Epithelial cell of alveolus of lung (primary cell): Measurements from ENCODE around the gene SLC17A2. TPM values are rescaled to one million over a fixed set of nuclear protein-coding genes. Genes with fewer than 3 reads are reported as not detected.

Experiments used
- total RNA-seq: library from RNA; depleted of rRNA; stranded (reverse); fragments of >200 nt; gene quantifications from 2 replicates; pipeline ENCODE4 v1.2.1, GENCODE V29; 2015

The SLC17A2 gene, protein sequence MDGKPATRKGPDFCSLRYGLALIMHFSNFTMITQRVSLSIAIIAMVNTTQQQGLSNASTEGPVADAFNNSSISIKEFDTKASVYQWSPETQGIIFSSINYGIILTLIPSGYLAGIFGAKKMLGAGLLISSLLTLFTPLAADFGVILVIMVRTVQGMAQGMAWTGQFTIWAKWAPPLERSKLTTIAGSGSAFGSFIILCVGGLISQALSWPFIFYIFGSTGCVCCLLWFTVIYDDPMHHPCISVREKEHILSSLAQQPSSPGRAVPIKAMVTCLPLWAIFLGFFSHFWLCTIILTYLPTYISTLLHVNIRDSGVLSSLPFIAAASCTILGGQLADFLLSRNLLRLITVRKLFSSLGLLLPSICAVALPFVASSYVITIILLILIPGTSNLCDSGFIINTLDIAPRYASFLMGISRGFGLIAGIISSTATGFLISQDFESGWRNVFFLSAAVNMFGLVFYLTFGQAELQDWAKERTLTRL
- total RNA-seq, result not detected in 2 replicates

DNA sequence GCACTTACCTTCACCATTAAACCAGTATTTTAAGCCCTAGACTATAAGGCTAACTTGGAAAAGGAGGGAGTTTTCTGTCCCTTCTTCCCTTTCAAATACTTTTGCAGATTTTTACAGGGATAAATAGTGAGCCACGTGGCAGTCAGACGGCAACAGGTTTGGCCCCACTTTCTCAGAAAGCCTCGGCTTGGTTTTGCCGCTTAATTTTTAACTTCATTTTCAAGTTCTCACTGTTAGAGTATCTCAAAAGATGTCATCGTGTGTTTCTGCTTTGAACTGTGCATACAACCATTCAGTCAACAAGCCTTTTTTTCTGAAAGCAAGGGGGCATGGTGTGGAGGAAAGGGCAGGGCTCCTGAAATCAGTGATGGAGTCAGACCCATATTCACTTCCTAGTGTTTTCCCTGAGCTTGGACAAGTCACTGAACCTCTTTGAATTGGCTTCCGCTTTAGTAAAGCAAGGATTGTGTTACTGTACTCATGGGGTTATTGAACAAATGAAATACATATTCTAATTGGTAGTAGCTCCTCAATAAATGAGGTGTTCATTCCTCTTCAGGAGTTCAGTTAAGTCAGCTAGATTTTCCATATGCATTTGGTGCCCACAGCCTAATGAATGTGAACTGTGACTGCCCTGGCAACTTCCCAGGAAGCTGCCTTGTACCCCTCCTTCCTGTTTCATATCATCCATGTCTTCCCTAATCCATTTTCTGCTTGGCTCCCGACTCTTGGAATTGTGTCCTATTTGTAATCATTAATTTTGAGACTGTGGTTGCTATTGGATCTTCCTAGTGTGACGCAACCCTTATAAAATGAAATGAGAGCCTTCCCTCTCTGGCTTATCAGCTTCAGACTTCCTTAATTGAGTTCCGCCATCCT, at the start of gene SLC17A2:
TSS of gene SLC17A2 (minus strand) at position 160 of the 879 bp plus-strand sequence. CDS start 4,895 bp downstream, outside the sequence.

DNA sequence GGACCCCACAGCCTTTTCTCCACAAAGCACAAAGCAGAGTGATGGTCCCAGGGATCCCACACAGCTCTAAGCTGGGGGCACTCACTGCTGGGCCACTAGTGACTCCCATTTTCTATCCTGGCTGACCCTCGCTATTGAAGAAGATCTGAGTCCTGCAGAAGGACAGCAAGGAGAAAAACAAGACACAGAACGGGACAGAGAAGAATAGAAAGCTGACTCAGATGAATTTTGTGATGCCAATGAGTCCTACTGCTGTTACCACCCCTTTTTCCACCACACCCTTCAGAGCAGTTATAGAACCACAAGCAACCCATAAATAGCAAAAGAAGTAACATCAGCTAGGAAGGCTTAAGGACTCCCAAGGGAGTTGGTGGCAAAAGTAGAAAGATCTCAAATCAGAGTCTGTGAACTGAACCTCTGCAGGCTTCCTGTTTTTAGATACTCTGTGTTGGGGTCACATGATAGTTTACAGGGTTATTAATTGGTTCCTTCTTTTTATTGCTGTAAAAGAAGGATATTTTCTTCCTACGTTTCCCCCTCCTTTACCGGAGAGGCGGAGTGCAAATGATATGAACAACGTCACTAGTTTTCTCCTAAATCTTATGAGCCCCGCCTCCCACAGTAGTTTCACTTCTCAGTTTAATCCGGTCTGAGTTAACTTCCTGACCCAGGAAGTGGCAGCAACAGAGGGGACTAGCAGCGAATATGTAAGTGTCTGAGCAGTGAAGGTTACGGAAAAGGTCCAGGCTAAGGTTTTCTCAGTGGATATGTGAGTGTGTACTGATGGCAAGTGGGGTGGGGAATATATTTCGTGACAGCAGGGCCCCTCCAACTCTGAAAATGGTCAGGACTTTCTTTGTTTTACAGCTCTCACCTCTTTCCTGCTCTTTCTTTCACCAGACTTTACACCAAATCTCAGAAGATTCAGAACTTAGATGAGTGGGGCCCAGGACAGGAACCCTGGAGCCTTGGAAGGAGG, 31.9 kb upstream of the SLC17A2 start, which contains the start of gene TRIM38:
TSS of gene TRIM38 (plus strand) at position 654 of the 979 bp plus-strand sequence. CDS start 3,721 bp downstream, outside the sequence.

DNA sequence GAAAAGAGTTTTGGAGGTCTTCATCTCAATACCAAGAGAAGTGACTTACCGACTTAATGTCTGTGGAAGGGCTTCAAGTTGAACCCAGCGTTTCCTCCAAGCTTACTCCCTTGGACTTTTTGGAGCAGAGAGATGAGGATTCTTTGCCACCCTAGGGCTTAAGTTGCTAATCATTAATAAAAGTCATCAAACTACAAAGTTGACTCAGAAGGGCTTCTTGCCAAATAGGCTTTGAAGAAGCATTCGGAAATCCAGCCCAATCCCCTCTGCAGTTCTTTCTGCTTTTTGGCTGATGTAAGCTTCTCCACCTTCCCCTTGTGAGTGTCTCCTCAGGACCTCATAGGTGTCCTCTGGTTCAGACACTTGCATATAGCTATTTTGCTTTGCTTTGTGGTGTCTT, 56.4 kb downstream of the SLC17A2 start, which contains the start of gene SLC17A3:
TSS of gene SLC17A3 (minus strand) at position 126 of the 400 bp plus-strand sequence. CDS start 5,856 bp downstream, outside the sequence.

Other genes starting within 250 kb of the SLC17A2 start
- not detected in 2 replicates for gene SLC17A4, start 175.9 kb downstream of the SLC17A2 start, total RNA-seq
- gene SLC17A1, start 98.6 kb downstream of the SLC17A2 start, total RNA-seq, result not detected in 2 replicates
- gene SLC17A3, start 56.4 kb downstream of the SLC17A2 start, total RNA-seq, result not detected in 2 replicates
- gene TRIM38, start 32.1 kb upstream of the SLC17A2 start, total RNA-seq, result 7.5 and 7.8 TPM in 2 replicates
- gene HFE, start 156.7 kb upstream of the SLC17A2 start, total RNA-seq, result 9.2 and 10.7 TPM in 2 replicates